Measurements from ENCODE around the gene DNAJC4.
A peak's percentile ranks its signal among the peaks of the same experiment; 100 is the strongest.

DNAJC4 gene

GRCh38 chr11:64230171-64230984 is at the start of gene DNAJC4:
Gene DNAJC4 (plus strand): TSS chr11:64230548. CDS start chr11:64230855, 307 bp downstream.
- H3K4me3 ChIP-seq, result peak within 1 kb of the TSS; percentile 94
- H3K9me3 ChIP-seq (ENCODE audit: low read depth, low read length), result no peaks in the 10 kb centered on the region
- peak; percentile 47 for DNase-seq (ENCODE audit: low read depth, low spot score)
- H3K36me3 ChIP-seq (ENCODE audit: insufficient read depth, low read length), result no peaks in the 10 kb centered on the region
- TF ChIP-seq FOXP2 (optimal IDR thresholded peaks at IDR 0.05; ENCODE audit: control extremely low read depth, extremely low read length, insufficient read depth), result no peak
- peak; percentile 78 for TF ChIP-seq POLR2AphosphoS5 (IDR thresholded peaks at IDR 0.05; ENCODE audit: borderline replicate concordance, low read depth, low read length)
- peak within 1 kb of the TSS; percentile 50; the same call in 1 of the 2 replicates for H3K27ac ChIP-seq
- H3K9ac ChIP-seq (ENCODE audit: insufficient read length), result peak within 1 kb of the TSS; percentile 71

GRCh38 chr11:64180891-64181290 is 49.5 kb upstream of the DNAJC4 start:
- H3K36me3 ChIP-seq (ENCODE audit: insufficient read depth, low read length), result no peaks in the 10 kb centered on the region
- H3K9ac ChIP-seq (ENCODE audit: insufficient read length), result no peak overlapping the region
- TF ChIP-seq FOXP2 (optimal IDR thresholded peaks at IDR 0.05; ENCODE audit: control extremely low read depth, extremely low read length, insufficient read depth) (no peak), POLR2AphosphoS5 (IDR thresholded peaks at IDR 0.05; ENCODE audit: borderline replicate concordance, low read depth, low read length) (no peak), EZH2 (IDR thresholded peaks at IDR 0.05) (no peak)
- H3K4me3 ChIP-seq, result no peak overlapping the region
- no peak for DNase-seq (ENCODE audit: low read depth, low spot score)
- no peak overlapping the region for H3K27ac ChIP-seq
- no peaks in the 10 kb centered on the region for H3K9me3 ChIP-seq (ENCODE audit: low read depth, low read length)

GRCh38 chr11:64181506-64182411 is 48.6 kb upstream of the DNAJC4 start:
- Histone ChIP-seq H3K9ac (ENCODE audit: insufficient read length) (no peak overlapping the region), H3K27ac (peak overlapping the region; percentile 42; the same call in 1 of the 2 replicates), H3K4me3 (no peak overlapping the region), H3K9me3 (ENCODE audit: low read depth, low read length) (no peaks in the 10 kb centered on the region), H3K36me3 (ENCODE audit: insufficient read depth, low read length) (no peaks in the 10 kb centered on the region)
- TF ChIP-seq FOXP2 (optimal IDR thresholded peaks at IDR 0.05; ENCODE audit: control extremely low read depth, extremely low read length, insufficient read depth) (no peak), POLR2AphosphoS5 (IDR thresholded peaks at IDR 0.05; ENCODE audit: borderline replicate concordance, low read depth, low read length) (peak; percentile 62), EZH2 (IDR thresholded peaks at IDR 0.05) (no peak)
- DNase-seq (ENCODE audit: low read depth, low spot score), result no peak

GRCh38 chr11:64183890-64184289 is 46.5 kb upstream of the DNAJC4 start:
- DNase-seq (ENCODE audit: low read depth, low spot score), result no peak
- peaks cover 6% of the 10 kb centered on the region for H3K36me3 ChIP-seq (ENCODE audit: insufficient read depth, low read length)
- no peak overlapping the region for H3K27ac ChIP-seq
- H3K9ac ChIP-seq (ENCODE audit: insufficient read length), result no peak overlapping the region
- TF ChIP-seq FOXP2 (optimal IDR thresholded peaks at IDR 0.05; ENCODE audit: control extremely low read depth, extremely low read length, insufficient read depth), result no peak
- TF ChIP-seq POLR2AphosphoS5 (IDR thresholded peaks at IDR 0.05; ENCODE audit: borderline replicate concordance, low read depth, low read length), result no peak
- no peak for TF ChIP-seq EZH2 (IDR thresholded peaks at IDR 0.05)
- no peak overlapping the region for H3K4me3 ChIP-seq
- H3K9me3 ChIP-seq (ENCODE audit: low read depth, low read length), result no peaks in the 10 kb centered on the region

- peaks cover 11% of the 10 kb centered on the region for H3K36me3 ChIP-seq (ENCODE audit: insufficient read depth, low read length)
- TF ChIP-seq EZH2 (IDR thresholded peaks at IDR 0.05), result no peak
- TF ChIP-seq POLR2AphosphoS5 (IDR thresholded peaks at IDR 0.05; ENCODE audit: borderline replicate concordance, low read depth, low read length), result peak; percentile 99
- no peak for DNase-seq (ENCODE audit: low read depth, low spot score)
- H3K27ac ChIP-seq, result peak overlapping the region; percentile 53; the same call in 1 of the 2 replicates
- H3K9me3 ChIP-seq (ENCODE audit: low read depth, low read length), result no peaks in the 10 kb centered on the region
- H3K4me3 ChIP-seq, result peak overlapping the region; percentile 98
- peak overlapping the region; percentile 93 for H3K9ac ChIP-seq (ENCODE audit: insufficient read length)
These were observed 45.1 kb upstream of the DNAJC4 start for GRCh38 chr11:64185175-64185692.

- Histone ChIP-seq H3K27ac (peak within 1 kb of the TSS; percentile 53; the same call in 1 of the 2 replicates), H3K9ac (ENCODE audit: insufficient read length) (peak within 1 kb of the TSS; percentile 93), H3K9me3 (ENCODE audit: low read depth, low read length) (no peaks in the 10 kb centered on the region), H3K4me3 (peak within 1 kb of the TSS; percentile 98), H3K36me3 (ENCODE audit: insufficient read depth, low read length) (peaks cover 11% of the 10 kb centered on the region)
- peak; percentile 100 for DNase-seq (ENCODE audit: low read depth, low spot score)
- TF ChIP-seq FOXP2 (optimal IDR thresholded peaks at IDR 0.05; ENCODE audit: control extremely low read depth, extremely low read length, insufficient read depth) (no peak), POLR2AphosphoS5 (IDR thresholded peaks at IDR 0.05; ENCODE audit: borderline replicate concordance, low read depth, low read length) (peak; percentile 61), EZH2 (IDR thresholded peaks at IDR 0.05) (no peak)
These were observed 44.5 kb upstream of the DNAJC4 start, which contains the start of gene STIP1 for GRCh38 chr11:64185693-64186491. Gene STIP1 (plus strand): TSS chr11:64186171. CDS start chr11:64186262, 91 bp downstream.

- no peak for TF ChIP-seq POLR2AphosphoS5 (IDR thresholded peaks at IDR 0.05; ENCODE audit: borderline replicate concordance, low read depth, low read length)
- TF ChIP-seq FOXP2 (optimal IDR thresholded peaks at IDR 0.05; ENCODE audit: control extremely low read depth, extremely low read length, insufficient read depth), result no peak
- TF ChIP-seq EZH2 (IDR thresholded peaks at IDR 0.05), result no peak
- Histone ChIP-seq H3K36me3 (ENCODE audit: insufficient read depth, low read length) (peaks cover 11% of the 10 kb centered on the region), H3K27ac (peak overlapping the region; percentile 42; the same call in 1 of the 2 replicates), H3K4me3 (no peak overlapping the region), H3K9me3 (ENCODE audit: low read depth, low read length) (no peaks in the 10 kb centered on the region), H3K9ac (ENCODE audit: insufficient read length) (no peak overlapping the region)
- no peak for DNase-seq (ENCODE audit: low read depth, low spot score)
These were observed 43.7 kb upstream of the DNAJC4 start for GRCh38 chr11:64186492-64187165.
